Activated CD4-positive, CD25-positive, alpha-beta regulatory T cell (primary cell): ENCODE results near the gene AARSD1.
"Not testable (repeated sequence)": the region's sequence is repeated elsewhere in the genome, so short reads cannot be mapped to it uniquely, and the experiment has no call there.

ENCODE experiments used
- DNase-seq, 4 experiments: peaks; one replicate each; lab custom pipeline; 2025; lab: John Stamatoyannopoulos, UW

AARSD1 gene

GRCh38 chr17:42920106-42920900 is 44.0 kb downstream of the AARSD1 start:
- no peak for DNase-seq

GRCh38 chr17:42919522-42920077 is 44.7 kb downstream of the AARSD1 start:
- not testable (repeated sequence) for DNase-seq

- DNase-seq = no peak
Observed at GRCh38 chr17:42918902-42919521, 45.2 kb downstream of the AARSD1 start.

GRCh38 chr17:42917236-42917603 is 47.0 kb downstream of the AARSD1 start:
- DNase-seq = no peak

- not testable (repeated sequence) for DNase-seq
Observed at GRCh38 chr17:42916388-42917235, 47.6 kb downstream of the AARSD1 start.

GRCh38 chr17:42915288-42915687 is 49.0 kb downstream of the AARSD1 start:
- DNase-seq = not testable (repeated sequence)

GRCh38 chr17:42913981-42914617 is 50.2 kb downstream of the AARSD1 start:
- no peak for DNase-seq

- no peak for DNase-seq
Observed at GRCh38 chr17:42913522-42913921, 50.7 kb downstream of the AARSD1 start.

GRCh38 chr17:42908872-42909700 is 55.2 kb downstream of the AARSD1 start:
- DNase-seq = no peak

GRCh38 chr17:42906772-42907446 is 57.3 kb downstream of the AARSD1 start:
- no peak for DNase-seq

- no peak for DNase-seq
Observed at GRCh38 chr17:42904110-42904469, 60.2 kb downstream of the AARSD1 start.

GRCh38 chr17:42901535-42902229 is 62.6 kb downstream of the AARSD1 start:
- DNase-seq = no peak
